Gastrocnemius medialis (tissue), 4 donors: ENCODE measurements around the gene PGC. TPM values are rescaled to one million over a fixed set of nuclear protein-coding genes. Genes with fewer than 3 reads are reported as not detected.

ENCODE experiments used
- ATAC-seq, 2 donors: fragments of 150-250 bp; one replicate each; pipeline ENCODE4 v1.9.1; 2016
- DNase-seq, 2 donors: peaks; one replicate each; pipeline ENCODE4 v3.0.0-alpha.2; 2019
- H3K27ac ChIP-seq, 4 donors: fragments of 200-600 bp; sonication (generic); 1 replicate in 1 of 4; 2 replicates in 3 of 4; pipeline ENCODE4 v1.5.1; 2016 to 2018; ENCODE audit warnings: mild to moderate bottlenecking in 2 of 4, moderate library complexity in 1 of 4
- H3K27me3 ChIP-seq, 3 donors: fragments of 200-600 bp; sonication (generic) in 2 of 3; 1 replicate in 1 of 3; 2 replicates in 2 of 3; pipeline versions ENCODE4 v1.5.1 to v1.6.0; 2016 to 2019; ENCODE audit warnings: mild to moderate bottlenecking in 1 of 3, moderate library complexity in 1 of 3
- H3K36me3 ChIP-seq, 2 donors: fragments of 200-600 bp; sonication (generic) in 1 of 2; one replicate each; pipeline ENCODE4 v1.5.1; 2017 to 2018
- H3K4me1 ChIP-seq, 2 donors: fragments of 200-600 bp; sonication (generic) in 1 of 2; one replicate each; pipeline ENCODE4 v1.5.1; 2016 to 2017; ENCODE audit warnings: mild to moderate bottlenecking in 2 of 2
- H3K4me3 ChIP-seq, 4 donors: fragments of 200-600 bp; sonication (generic) in 3 of 4; 1 replicate in 1 of 4; 2 replicates in 3 of 4; pipeline ENCODE4 v1.5.1; 2016 to 2019; ENCODE audit warnings: mild to moderate bottlenecking in 2 of 4
- H3K9me3 ChIP-seq, 3 donors: fragments of 200-600 bp; sonication (generic) in 2 of 3; 1 replicate in 1 of 3; 2 replicates in 2 of 3; pipeline ENCODE4 v1.5.1; 2016 to 2019
- POLR2A ChIP-seq, 2 donors: fragments of 450-650 bp; IDR thresholded peaks; one replicate each; pipeline ENCODE4 v1.6.1; 2017; ENCODE audit warnings: antibody characterized with exemption in 2 of 2, mild to moderate bottlenecking in 2 of 2, moderate library complexity in 2 of 2
- in situ Hi-C, 4 donors: fragments of 200-750 bp; cut with MboI; loops; one replicate each; pipeline versions ENCODE4 v1.15.0 to v1.8.0; 2017; ENCODE audit warnings: low sequenced_read_pairs in 4 of 4
- intact Hi-C: fragments of 100-400 bp; cut with DNase I; formaldehyde crosslinking; loops from one replicate; pipeline ENCODE4 v1.15.1; 2023; ENCODE audit warnings: low total_unique reads
- total RNA-seq, 4 donors: library from RNA; depleted of rRNA; stranded (reverse); fragments of >200 nt; gene quantifications; one replicate each; pipeline versions ENCODE4 v1.1.0 to v1.2.3, GENCODE V29; 2016
- TF ChIP-seq, protein P1 (sequence below), 5 experiments: fragments of 450-650 bp in 3 of 5; fragments of 200-600 bp in 2 of 5; sonication (generic) in 2 of 5; IDR thresholded peaks in 4 of 5; conservative IDR thresholded peaks in 1 of 5; 1 replicate in 4 of 5; 2 replicates in 1 of 5; pipeline ENCODE4 v1.5.1; 2016 to 2019; ENCODE audit warnings: antibody characterized with exemption in 5 of 5, mild to moderate bottlenecking in 3 of 5, moderate library complexity in 3 of 5

The PGC gene
- total RNA-seq, 4 donors from 2014 or later: not detected

DNA sequence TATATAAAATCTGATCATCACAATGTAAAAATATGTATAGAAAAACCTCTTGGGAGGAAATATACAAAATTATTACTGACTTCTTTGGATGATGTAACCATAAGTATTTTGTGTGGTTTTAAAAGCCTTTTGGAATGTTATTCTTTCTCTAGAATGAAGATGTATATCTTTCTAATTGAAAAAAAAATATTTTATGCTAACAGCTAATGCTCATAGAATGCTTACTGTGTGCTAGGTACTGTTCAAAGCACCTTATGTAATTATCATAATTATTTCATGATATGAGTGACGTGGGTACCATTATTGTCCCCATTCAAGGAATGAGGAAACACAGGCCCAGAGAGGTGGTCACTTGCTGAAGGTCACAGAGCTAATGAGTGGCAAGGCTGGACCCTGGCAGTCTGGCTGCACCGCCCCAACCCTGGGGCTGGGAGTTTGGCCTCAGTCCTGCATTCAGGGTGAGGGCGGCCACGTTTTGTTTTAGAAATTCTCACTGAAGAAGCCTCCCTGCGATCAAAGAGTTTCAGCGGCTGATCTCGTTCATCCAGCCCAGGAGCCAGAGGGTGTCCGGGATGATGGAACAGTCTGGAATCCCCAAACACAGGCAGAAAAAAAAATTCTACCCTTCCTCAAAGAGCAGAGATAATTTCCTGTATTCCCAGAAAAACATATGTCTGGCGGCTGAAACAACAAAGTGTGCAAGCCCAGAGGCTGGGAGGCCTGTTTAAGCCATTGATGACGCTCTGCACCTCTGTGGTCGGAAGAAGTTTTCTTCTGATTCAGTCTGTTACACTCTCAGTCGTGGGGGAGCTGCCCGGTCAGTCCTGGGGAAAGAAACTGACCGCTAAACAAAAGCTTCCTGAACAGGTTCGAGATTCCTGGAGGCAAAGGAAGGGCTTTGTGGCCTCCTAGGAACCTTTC, 49.1 kb downstream of the PGC start:
- intact Hi-C loops (no loop called here), in situ Hi-C loops (no loop called here)
- Histone ChIP-seq H3K4me3 (no peak overlapping the region), H3K9me3 (no peaks in the 10 kb centered on the region), H3K36me3 (no peaks in the 10 kb centered on the region), H3K4me1 (peaks cover 61 to 82% of the 10 kb centered on the region in 2 donors), H3K27me3 (no peaks in the 10 kb centered on the region), H3K27ac (peak overlapping the region; percentile 32 to 57 (median 38))
- TF ChIP-seq, protein P1, sequence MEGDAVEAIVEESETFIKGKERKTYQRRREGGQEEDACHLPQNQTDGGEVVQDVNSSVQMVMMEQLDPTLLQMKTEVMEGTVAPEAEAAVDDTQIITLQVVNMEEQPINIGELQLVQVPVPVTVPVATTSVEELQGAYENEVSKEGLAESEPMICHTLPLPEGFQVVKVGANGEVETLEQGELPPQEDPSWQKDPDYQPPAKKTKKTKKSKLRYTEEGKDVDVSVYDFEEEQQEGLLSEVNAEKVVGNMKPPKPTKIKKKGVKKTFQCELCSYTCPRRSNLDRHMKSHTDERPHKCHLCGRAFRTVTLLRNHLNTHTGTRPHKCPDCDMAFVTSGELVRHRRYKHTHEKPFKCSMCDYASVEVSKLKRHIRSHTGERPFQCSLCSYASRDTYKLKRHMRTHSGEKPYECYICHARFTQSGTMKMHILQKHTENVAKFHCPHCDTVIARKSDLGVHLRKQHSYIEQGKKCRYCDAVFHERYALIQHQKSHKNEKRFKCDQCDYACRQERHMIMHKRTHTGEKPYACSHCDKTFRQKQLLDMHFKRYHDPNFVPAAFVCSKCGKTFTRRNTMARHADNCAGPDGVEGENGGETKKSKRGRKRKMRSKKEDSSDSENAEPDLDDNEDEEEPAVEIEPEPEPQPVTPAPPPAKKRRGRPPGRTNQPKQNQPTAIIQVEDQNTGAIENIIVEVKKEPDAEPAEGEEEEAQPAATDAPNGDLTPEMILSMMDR (IDR thresholded peaks at IDR 0.05 in 4 of 5, conservative IDR thresholded peaks at IDR 0.05 in 1 of 5): no peak
- no peak for TF ChIP-seq POLR2A (IDR thresholded peaks at IDR 0.05)
- ATAC-seq: no peak
- DNase-seq: no peak

DNA sequence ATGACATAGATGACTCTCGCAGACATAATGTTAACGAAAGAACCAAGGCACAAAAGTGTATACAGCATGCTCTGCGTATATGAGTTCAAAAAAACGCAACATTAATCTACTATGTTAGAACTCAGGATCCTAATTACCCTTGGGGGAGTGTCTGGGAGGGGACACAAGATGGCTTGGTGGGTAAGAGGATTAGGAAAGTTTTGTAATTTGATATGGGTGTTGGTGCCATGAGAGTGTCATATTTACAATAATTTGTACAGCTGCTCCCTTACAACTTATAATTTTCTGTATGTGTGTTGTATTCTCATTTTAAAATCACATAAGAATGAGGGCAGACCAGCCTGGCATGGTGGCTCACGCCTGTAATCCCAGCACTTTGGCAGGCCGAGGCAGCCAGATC, 50.4 kb downstream of the PGC start:
- ATAC-seq (no peak), DNase-seq (no peak)
- no peaks in the 10 kb centered on the region for H3K9me3 ChIP-seq
- peaks cover 49 to 73% of the 10 kb centered on the region in 2 donors for H3K4me1 ChIP-seq
- H3K4me3 ChIP-seq: no peak overlapping the region
- no peaks in the 10 kb centered on the region for H3K36me3 ChIP-seq
- H3K27ac ChIP-seq: peak overlapping the region in 1 of 4 donors; percentile 27
- in situ Hi-C loops (no loop called here), intact Hi-C loops (no loop called here)
- H3K27me3 ChIP-seq: no peaks in the 10 kb centered on the region
- TF ChIP-seq, protein P1 (IDR thresholded peaks at IDR 0.05 in 4 of 5, conservative IDR thresholded peaks at IDR 0.05 in 1 of 5): no peak
- TF ChIP-seq POLR2A (IDR thresholded peaks at IDR 0.05): no peak

DNA sequence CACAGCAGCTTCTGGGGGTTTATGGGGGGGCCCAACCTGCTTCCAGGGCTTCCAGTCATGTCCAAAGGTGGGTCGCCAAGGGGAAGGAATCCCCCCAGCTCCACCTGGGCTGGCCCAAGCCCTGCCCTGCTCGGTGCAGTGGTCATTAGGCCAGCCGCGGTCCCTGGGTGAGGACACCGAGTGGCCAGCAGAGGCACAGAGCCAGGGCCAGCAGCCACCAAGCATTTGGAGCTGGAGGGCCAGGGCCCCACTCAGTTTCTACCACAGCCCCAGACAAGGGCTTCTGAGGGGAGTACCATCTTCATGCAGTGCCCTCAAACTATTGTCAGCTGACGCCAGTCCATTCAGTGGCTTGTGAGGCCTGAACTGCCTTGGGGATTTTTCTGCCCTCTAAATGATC, 51.4 kb downstream of the PGC start:
- H3K4me1 ChIP-seq: peaks cover 43 to 64% of the 10 kb centered on the region in 2 donors
- DNase-seq: no peak
- no peaks in the 10 kb centered on the region for H3K9me3 ChIP-seq
- intact Hi-C loops (no loop called here), in situ Hi-C loops (no loop called here)
- ATAC-seq: no peak
- H3K27me3 ChIP-seq: no peaks in the 10 kb centered on the region
- H3K4me3 ChIP-seq: no peak overlapping the region
- no peak overlapping the region for H3K27ac ChIP-seq
- TF ChIP-seq POLR2A (IDR thresholded peaks at IDR 0.05): no peak
- TF ChIP-seq, protein P1 (IDR thresholded peaks at IDR 0.05 in 4 of 5, conservative IDR thresholded peaks at IDR 0.05 in 1 of 5): no peak
- peaks cover 0 to 3% of the 10 kb centered on the region in 2 donors for H3K36me3 ChIP-seq

DNA sequence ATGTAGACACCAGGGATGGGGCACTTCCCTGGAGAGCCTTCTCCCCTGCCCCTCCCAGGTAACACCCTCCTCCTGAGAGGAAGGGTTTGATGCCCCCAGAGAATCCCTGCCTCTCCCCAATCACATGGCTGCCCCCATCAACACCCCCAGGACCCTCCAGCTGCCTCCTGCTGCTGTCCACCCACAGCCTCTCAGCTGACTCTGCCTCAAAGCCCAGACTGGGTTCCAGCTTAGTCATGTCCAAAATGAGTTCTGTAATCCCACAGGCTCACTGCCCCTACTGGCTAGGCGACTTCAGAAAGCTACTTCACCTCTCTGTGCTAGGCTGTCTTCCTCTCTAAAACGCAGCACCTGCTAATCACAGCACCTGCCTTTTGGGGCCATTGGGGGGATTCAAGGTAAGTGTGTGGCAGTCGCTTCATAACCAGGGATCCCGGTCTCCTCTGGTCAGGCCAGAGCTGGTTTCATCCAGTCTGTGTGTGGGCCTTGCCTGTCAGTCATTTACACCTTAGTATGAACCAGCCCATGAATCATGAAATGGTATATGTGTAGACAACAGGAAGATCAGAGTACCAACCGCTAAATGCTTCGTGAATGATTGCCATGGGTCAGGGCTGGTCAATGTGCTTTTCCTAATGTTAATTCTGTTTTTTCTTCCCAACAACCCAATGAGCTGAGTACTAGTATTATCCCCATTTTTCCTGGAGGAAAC, 52.2 kb downstream of the PGC start:
- no peak for DNase-seq
- H3K4me3 ChIP-seq: no peak overlapping the region
- peak overlapping the region in 2 of 4 donors; percentile 20 to 47 for H3K27ac ChIP-seq
- intact Hi-C loops (no loop called here), in situ Hi-C loops (no loop called here)
- TF ChIP-seq, protein P1 (IDR thresholded peaks at IDR 0.05 in 4 of 5, conservative IDR thresholded peaks at IDR 0.05 in 1 of 5): no peak
- TF ChIP-seq POLR2A (IDR thresholded peaks at IDR 0.05): no peak
- no peaks in the 10 kb centered on the region for H3K9me3 ChIP-seq
- peaks cover 0 to 11% of the 10 kb centered on the region in 2 donors for H3K36me3 ChIP-seq
- no peaks in the 10 kb centered on the region for H3K27me3 ChIP-seq
- ATAC-seq: no peak
- peaks cover 47 to 64% of the 10 kb centered on the region in 2 donors for H3K4me1 ChIP-seq
